ENCODE results near the gene CD3E.

Gene CD3E

DNA sequence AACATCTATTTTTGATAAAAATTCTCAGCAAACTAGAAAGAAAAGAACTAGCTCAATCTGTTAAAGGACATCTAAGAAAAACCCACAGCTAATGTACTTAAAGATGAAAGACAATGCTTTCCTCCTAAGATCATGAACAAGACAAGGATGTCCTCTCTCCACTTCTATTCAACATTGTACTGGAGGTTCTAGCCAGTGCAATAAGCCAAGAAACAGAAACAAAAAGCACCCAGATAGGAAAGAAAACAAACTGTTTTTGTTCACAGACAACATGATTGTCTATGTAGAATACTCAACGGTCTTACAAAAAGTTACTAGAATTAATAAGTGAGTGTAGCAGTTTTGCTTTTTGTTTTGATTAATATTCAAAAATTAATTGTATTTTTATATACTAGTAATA is 30.2 kb downstream of the CD3E start:
- DNase-seq = peak in 1 of 2 donors; percentile 61

DNA sequence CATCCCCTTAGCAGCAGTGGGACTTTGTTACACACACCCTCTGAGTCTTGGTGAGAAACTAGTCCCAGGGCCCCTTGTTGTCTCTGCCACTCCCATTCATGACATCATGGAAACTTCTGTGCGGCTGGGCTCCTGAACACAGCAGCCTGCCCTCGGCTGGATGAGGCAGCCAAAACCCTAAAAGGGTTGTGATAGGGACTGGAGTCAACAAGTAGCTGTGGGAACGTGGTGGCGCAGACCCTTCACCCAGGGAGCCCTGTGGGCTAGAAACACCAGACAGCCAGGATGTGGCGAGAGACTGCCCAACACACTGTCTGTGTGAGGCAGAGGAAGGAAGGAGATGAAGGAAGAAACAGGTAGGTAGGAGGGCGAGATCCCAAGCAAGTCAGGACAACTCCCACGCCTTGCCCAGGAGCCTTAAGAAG is 34.1 kb downstream of the CD3E start:
- DNase-seq = peak; percentile 83 to 92

DNA sequence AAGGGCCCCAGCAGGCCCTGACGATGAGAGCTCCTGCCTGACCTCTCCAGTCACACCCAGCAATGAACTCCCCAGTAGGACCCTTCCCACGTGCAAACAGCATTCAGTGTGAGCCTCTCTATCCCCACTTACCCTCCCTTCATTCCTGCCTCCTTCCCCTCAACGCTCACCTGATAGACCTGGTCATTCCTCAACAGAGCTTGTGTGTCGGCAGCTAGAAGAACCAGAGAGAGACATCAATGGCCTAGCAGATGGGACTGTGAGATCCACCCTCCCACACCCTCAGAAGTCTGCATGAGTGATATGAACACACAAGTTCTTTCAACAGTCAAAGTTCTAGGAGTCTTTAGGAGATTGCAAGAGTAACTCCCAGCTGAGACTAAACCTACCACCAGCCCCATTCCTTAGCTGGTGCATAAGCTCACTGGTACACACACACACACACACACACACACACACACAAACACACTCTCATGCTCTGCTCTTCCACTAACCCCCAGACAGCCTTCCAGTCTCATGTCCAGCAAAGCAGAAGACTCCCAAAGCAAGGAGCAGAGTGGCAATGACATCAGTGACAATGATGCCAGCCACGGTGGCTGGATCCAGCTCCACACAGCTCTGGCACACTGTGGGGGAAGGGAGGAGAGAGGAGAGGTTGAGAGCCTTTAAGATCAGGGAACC is 34.9 kb downstream of the CD3E start:
- DNase-seq = peak in 1 of 2 donors; percentile 45

DNA sequence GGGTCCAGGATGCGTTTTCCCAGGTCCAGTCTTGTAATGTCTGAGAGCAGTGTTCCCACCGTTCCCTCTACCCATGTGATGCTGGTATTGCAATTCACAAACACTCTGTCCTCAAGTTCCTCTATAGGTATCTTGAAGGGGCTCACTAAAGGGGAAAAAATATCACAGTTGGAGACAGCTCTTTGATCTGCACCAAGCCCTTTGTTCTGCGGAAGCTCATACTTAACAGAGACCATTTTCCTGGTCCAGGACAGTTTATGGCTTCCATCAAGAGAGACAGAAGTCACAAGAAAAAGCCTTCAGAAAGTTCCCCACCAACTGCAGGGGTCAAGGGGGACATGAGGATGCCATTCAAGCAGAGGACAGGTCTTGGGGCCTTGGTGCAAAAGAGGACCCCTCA is 35.9 kb downstream of the CD3E start:
- DNase-seq = peak in 1 of 2 donors; percentile 29

DNA sequence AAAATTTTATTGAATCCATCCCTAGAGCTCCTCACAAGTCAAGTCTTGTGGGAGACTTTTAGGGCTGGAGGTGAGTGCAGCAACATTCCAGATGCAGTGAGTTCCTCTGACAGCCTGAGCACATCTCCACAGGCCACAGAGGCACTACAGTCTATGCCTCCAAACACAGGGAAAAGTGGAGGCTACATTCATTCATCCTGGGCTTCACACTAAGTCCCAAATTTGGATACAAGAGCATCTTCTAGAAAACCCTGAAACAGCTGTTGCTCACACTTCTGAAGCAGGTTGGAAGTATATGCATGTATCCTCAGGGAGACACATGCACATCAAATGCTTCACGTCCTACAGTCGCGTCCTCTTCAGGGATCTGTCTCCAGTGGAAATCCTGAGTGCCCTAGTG is 36.7 kb downstream of the CD3E start:
- no peak for DNase-seq

DNA sequence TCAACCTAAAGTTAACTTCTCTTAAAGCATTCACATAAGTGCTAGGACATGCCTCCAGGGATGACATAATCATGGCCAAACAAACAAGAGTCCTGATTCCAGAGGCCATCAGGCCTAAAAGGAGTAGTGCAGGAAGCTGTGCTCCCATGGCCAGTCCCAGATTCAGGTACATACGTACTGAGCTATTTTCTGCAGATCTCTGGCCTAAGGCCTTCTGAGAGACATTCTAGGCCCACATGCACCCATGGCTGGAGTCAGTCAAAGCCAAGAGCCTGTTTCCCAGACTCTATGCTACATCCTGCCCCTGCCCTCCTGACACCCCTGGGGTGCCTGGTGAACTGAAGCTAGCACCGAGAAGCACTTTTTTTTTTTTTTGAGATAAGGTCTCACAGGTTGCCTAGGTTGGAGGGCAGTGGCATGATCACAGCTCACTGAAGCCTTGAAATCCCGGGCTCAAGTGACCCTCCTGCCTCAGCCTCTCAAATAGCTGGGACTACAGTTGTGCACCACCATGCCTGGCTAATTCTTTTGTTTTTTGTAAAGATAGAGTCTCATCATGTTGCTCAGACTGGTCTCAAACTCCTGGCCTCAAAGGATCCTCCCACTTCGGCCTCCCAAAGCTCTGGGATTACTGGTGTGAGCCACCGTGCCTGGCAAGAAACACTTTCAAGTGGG is 37.4 kb downstream of the CD3E start:
- peak in 1 of 2 donors; percentile 42 for DNase-seq

DNA sequence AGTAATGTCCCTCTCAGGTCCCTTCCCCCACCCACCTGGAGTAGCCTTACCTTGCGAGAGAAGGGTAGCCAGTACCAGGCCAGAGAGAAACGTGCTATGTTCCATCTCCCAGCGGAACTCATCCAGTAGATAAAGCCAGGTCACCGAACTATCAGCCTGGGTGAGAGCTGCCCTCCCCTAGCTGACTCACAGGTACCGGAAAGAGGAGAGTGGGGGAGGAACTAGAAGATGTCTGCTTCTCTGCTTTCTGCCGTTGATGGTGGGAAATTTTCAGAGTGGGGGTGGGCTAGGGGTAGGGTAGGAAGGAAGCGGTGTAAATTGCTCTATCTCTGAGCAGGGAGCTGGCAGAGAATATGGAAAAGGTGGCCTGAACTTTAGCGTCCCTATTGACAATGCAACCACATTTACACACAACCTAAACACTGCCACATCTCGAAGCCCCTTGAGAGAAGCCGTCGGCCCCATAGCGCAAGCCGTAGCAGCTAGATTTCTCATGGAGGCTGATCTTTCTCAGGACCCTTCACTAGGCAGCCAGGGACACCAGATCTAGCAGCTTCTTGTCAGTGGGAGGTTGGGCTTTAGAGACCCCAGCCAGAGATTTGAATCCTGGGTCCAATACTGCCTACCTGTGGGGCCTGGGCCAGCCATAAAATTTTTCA is 38.1 kb downstream of the CD3E start, which contains the start of gene CD3D:
CD3D (minus strand) TSS at position 203 of the 659 bp plus-strand sequence; CDS start at position 105, 98 bp downstream.
- peak; percentile 46 to 79 for DNase-seq

DNA sequence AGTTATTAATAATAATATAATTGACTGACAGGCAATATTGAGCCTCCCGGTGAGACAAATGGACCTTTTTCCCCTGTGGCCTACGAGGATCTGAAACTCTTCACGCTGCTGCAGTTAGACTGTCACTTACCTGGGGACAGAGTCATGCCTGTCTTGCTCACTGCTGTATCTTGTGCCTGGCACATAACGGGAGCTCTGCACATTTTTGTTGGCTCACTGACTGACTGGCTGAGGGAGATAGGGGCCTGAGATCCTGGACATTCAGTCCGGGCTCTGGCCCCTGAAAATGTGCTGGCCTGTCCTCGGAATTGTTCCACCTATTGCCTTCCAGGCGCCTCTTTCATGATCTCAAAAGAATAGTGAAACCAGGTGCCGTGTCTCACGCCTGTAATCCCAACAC is 38.7 kb downstream of the CD3E start:
- DNase-seq = peak in 1 of 2 donors; percentile 30

DNA sequence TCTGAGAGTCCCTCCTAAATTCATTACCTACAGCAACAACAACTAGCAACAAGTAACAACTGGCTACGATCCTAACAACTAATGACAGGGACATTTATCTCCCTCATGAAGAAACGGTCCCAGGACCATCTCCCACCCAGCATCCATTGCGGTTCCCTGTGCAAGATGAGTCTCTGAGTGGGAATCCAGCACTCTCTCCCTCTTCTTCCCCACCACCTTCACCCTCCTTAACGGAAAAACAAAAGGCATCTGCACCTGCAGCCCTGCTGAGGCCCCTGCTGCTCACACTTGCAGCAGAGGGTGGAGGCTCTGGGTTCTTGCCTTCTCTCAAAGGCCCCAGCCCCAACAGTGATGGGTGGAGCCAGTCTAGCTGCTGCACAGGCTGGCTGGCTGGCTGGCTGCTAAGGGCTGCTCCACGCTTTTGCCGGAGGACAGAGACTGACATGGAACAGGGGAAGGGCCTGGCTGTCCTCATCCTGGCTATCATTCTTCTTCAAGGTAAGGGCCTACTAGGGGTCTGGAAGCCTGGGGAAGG is 39.5 kb downstream of the CD3E start, which contains the start of gene CD3G:
CD3G (plus strand) TSS at position 364 of the 535 bp plus-strand sequence; CDS start at position 444, 80 bp downstream.
- DNase-seq = peak; percentile 56 to 76

DNA sequence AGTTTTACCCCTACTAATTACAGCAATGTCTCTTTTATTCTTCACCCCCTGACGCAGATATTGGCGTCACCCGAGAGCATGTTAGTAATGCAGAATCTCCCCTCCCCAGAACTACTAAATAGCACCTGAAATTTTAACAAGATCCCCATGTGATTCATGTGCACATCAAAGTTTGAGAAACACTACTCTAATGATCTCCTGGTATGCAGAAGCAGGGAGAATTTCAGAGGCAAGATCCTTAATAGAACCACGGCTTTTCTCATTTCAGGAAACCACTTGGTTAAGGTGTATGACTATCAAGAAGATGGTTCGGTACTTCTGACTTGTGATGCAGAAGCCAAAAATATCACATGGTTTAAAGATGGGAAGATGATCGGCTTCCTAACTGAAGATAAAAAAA is 44.9 kb downstream of the CD3E start:
- no peak for DNase-seq

DNA sequence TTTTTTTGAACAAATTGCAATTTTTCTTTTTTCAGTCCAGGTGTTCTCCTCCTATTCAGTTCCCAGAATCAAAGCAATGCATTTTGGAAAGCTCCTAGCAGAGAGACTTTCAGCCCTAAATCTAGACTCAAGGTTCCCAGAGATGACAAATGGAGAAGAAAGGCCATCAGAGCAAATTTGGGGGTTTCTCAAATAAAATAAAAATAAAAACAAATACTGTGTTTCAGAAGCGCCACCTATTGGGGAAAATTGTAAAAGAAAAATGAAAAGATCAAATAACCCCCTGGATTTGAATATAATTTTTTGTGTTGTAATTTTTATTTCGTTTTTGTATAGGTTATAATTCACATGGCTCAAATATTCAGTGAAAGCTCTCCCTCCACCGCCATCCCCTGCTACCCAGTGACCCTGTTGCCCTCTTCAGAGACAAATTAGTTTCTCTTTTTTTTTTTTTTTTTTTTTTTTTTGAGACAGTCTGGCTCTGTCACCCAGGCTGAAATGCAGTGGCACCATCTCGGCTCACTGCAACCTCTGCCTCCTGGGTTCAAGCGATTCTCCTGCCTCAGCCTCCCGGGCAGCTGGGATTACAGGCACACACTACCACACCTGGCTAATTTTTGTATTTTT is 48.7 kb downstream of the CD3E start:
- peak in 1 of 2 donors; percentile 78 for DNase-seq

DNA sequence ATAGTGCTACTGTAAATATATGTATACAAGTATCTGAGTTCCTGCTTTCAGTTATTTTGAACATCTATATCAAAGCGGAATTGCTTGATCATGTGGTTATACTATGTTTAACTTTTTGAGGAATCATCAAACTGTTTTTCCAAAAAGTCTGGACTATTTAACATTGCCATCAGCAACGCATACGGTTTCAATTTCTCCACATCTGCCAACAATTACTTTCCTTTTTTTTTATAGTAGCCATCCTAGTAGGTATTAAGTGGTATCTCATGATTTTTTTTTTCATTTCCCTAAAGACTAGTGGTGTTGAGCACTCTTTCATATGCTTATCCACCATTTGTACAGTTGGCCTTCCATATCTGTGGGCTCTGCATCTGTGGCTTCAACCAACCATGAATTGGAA is 53.5 kb downstream of the CD3E start:
- no peak for DNase-seq

DNA sequence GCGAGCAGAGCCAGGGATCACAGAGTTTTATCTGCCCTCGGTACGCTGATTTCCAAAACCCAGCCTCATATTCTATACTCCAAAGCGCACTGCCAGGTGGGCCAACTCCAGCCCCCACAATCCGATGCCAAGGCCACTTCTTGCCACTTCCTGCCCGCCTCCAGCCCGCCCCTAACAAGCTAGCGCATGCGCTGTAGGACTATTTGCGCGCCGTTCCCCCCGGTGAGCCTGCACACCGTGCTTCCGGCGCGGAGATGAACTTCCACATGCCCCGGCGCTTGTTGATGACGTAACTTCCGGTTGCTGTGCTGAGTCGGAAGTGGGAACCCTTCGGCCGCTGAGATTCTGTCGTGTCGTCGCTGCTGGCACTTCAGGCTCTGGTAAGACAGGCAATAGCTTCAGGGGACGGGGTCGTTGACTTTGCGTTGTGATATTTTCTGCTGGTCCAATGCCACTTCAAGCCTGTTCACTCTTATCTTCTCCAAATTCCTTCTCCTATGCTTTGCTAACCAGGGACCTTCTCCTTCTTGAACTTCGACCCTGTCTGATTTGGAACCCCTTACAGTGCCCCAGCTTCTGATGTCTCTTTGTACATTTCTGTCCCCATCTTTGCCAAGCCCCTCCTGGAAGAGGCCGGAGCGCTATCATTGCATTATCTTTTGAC is 54.9 kb downstream of the CD3E start, which contains the start of gene UBE4A:
UBE4A (plus strand) TSS at position 306 of the 664 bp plus-strand sequence. CDS start 5,481 bp downstream, outside the sequence.
- DNase-seq = peak; percentile 97 to 98

DNA sequence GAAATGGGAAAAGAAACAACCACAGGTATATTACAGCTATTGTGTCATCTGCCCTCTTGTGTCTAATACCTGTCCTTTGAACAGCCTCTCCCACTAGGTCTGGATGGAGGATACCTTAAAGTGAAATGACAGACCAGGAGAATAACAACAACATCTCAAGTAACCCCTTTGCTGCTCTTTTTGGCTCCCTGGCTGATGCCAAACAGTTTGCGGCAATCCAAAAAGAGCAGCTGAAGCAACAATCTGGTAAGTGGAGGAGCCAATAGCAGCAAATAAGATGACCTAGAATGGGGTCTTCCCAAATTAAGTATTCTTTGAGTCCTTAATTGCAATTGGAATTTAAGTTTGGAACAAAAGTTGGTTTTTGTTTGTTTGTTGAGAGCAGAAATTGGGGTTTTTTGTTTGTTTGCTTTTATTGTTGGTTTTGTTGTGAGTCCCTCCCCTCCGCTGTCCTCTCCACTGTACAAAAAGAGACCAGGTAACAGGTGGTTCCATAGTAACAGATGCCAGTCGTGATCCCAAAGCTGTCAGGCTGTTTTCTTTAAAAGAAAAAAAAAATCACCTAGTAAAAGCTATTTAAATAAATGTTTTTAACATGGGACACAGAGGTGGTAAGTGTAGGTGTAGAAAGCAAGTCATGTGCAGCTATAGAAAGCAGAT is 60.6 kb downstream of the CD3E start:
- no peak for DNase-seq

Measured in CD4-positive, alpha-beta T cell treated with Interferon alpha-2 for 1 hour (primary cell).